ENCODE data around the gene CPNE6.

The CPNE6 gene

GRCh38 chr14:24121210-24121609 is 49.8 kb downstream of the CPNE6 start:
- Histone ChIP-seq H3K27me3 (no peaks in the 10 kb centered on the region), H3K9me3 (no peaks in the 10 kb centered on the region), H3K4me3 (ENCODE audit: low read depth, low read length) (no peak overlapping the region), H3K4me1 (no peaks in the 10 kb centered on the region), H3K36me3 (peaks cover 14% of the 10 kb centered on the region)
- DNase-seq: no peak
- TF ChIP-seq CTCF (IDR thresholded peaks at IDR 0.05; ENCODE audit: low read depth, low read length): no peak

GRCh38 chr14:24122416-24122815 is 51.1 kb downstream of the CPNE6 start:
- no peak for TF ChIP-seq CTCF (IDR thresholded peaks at IDR 0.05; ENCODE audit: low read depth, low read length)
- DNase-seq: no peak
- no peaks in the 10 kb centered on the region for H3K9me3 ChIP-seq
- H3K4me1 ChIP-seq: no peaks in the 10 kb centered on the region
- no peak overlapping the region for H3K4me3 ChIP-seq (ENCODE audit: low read depth, low read length)
- peaks cover 14% of the 10 kb centered on the region for H3K36me3 ChIP-seq
- no peaks in the 10 kb centered on the region for H3K27me3 ChIP-seq

- Histone ChIP-seq H3K27me3 (no peaks in the 10 kb centered on the region), H3K9me3 (no peaks in the 10 kb centered on the region), H3K4me1 (no peaks in the 10 kb centered on the region), H3K36me3 (peaks cover 14% of the 10 kb centered on the region), H3K4me3 (ENCODE audit: low read depth, low read length) (no peak overlapping the region)
- DNase-seq: no peak
- TF ChIP-seq CTCF (IDR thresholded peaks at IDR 0.05; ENCODE audit: low read depth, low read length): no peak
Observed at GRCh38 chr14:24122898-24123297, 51.5 kb downstream of the CPNE6 start.

- DNase-seq: no peak
- Histone ChIP-seq H3K9me3 (no peaks in the 10 kb centered on the region), H3K36me3 (peaks cover 14% of the 10 kb centered on the region), H3K27me3 (no peaks in the 10 kb centered on the region), H3K4me3 (ENCODE audit: low read depth, low read length) (no peak overlapping the region), H3K4me1 (no peaks in the 10 kb centered on the region)
- TF ChIP-seq CTCF (IDR thresholded peaks at IDR 0.05; ENCODE audit: low read depth, low read length): no peak
Observed at GRCh38 chr14:24123424-24124417, 52.4 kb downstream of the CPNE6 start.

- Histone ChIP-seq H3K27me3 (no peaks in the 10 kb centered on the region), H3K4me1 (no peaks in the 10 kb centered on the region), H3K9me3 (no peaks in the 10 kb centered on the region), H3K36me3 (no peaks in the 10 kb centered on the region), H3K4me3 (ENCODE audit: low read depth, low read length) (no peak overlapping the region)
- DNase-seq: no peak
- TF ChIP-seq CTCF (IDR thresholded peaks at IDR 0.05; ENCODE audit: low read depth, low read length): no peak
Observed at GRCh38 chr14:24126939-24127338, 55.6 kb downstream of the CPNE6 start.

- no peaks in the 10 kb centered on the region for H3K36me3 ChIP-seq
- no peak overlapping the region for H3K4me3 ChIP-seq (ENCODE audit: low read depth, low read length)
- no peaks in the 10 kb centered on the region for H3K4me1 ChIP-seq
- no peak for DNase-seq
- H3K27me3 ChIP-seq: no peaks in the 10 kb centered on the region
- TF ChIP-seq CTCF (IDR thresholded peaks at IDR 0.05; ENCODE audit: low read depth, low read length): no peak
- H3K9me3 ChIP-seq: no peaks in the 10 kb centered on the region
Observed at GRCh38 chr14:24127673-24128072, 56.3 kb downstream of the CPNE6 start.
